ENCODE data around the gene SEC16B.

Gene SEC16B

DNA sequence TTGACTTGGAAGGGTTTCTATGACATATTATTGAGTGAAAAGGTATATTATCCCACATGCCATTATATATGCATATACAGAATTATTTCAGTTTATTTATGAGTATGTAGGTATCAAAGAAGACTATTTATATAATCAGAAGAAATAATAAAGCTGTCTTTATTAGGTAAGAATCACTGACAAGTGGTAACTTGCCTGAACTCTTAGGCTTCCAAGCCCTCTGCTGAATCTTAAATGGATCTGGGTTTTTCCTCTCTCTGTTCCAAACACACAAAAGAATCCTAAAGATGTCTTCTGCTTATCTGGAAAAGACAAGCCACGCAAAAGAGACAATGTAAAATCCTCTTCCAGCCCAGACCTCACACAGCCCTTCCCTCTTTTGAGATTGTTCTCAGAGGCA lies 14.9 kb upstream of the SEC16B start:
- no peak overlapping the region for H3K27ac ChIP-seq
- TF ChIP-seq, protein P1, sequence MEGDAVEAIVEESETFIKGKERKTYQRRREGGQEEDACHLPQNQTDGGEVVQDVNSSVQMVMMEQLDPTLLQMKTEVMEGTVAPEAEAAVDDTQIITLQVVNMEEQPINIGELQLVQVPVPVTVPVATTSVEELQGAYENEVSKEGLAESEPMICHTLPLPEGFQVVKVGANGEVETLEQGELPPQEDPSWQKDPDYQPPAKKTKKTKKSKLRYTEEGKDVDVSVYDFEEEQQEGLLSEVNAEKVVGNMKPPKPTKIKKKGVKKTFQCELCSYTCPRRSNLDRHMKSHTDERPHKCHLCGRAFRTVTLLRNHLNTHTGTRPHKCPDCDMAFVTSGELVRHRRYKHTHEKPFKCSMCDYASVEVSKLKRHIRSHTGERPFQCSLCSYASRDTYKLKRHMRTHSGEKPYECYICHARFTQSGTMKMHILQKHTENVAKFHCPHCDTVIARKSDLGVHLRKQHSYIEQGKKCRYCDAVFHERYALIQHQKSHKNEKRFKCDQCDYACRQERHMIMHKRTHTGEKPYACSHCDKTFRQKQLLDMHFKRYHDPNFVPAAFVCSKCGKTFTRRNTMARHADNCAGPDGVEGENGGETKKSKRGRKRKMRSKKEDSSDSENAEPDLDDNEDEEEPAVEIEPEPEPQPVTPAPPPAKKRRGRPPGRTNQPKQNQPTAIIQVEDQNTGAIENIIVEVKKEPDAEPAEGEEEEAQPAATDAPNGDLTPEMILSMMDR (conservative IDR thresholded peaks at IDR 0.05) = no peak

GRCh38 chr1:177984136-177984525 lies 14.3 kb upstream of the SEC16B start:
- TF ChIP-seq, protein P1 (conservative IDR thresholded peaks at IDR 0.05) = no peak
- no peak overlapping the region for H3K27ac ChIP-seq

DNA sequence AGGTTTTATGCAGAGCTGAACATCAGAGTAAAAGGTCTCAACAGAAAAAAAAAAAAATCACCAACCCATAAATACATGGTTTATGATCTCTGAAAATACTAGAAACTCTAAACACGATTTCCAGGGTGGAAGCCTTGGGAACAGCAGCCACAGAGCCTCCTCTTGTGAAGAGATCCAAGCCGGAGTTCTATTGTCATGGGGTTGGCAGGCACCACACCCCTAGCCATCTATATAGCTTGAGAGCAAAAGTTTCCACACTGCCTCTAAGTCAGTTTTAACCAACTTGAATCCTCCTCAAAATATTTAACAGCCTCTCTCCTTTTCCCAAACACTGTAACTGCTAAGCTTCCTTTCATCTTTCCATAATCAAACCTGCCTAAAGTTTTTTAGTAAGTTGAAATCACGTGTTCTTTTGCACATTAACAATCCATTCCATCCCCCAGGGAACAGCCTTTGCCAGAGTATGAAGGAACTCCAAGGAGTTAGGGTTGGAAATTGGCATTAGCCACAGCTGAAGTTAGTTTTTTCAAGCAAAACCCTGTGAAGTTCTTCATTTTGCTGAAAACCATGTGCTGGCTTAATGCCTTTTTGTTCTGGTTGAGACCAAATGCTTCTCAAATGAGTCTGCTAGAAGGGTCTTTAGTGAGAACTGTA lies 13.8 kb upstream of the SEC16B start:
- TF ChIP-seq, protein P1 (conservative IDR thresholded peaks at IDR 0.05) = no peak
- H3K27ac ChIP-seq = no peak overlapping the region

DNA sequence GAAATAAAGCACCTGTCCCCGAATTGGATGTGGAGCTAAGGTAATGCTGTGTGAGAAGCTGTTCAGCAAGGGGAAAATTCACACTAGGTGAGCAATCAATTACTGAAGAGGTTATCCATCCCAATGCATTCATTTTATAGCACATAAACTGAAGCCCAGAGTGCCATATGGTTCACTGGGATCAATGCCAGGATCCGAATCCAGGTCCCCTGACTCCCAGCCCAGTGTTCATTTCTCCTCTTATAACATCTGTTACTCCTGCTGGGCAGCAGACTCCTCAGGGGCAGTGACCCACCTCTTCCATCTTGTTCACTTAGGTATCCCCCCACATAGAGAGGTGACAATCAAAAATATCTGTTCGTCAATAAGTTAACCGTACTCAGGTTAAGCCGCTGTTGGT lies 13.2 kb upstream of the SEC16B start:
- no peak overlapping the region for H3K27ac ChIP-seq
- TF ChIP-seq, protein P1 (conservative IDR thresholded peaks at IDR 0.05) = no peak

DNA sequence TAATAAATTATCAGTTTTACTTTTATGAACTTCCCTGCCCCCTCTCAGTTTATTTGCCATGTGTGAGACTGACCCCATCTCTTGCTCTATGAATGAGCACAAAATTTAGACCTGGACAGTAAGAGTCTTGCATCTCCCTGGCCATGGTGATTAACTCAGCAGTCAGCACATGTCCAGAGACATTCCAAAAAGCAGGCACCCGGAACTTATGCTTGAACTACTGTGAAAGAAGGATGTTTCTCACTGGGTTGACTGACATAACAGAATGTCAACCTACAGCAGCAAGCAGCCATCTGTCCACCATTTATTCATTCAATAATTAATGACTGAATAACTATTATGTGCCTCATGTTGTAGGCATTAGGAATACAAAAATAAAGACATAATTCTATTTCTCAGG lies 11.3 kb upstream of the SEC16B start:
- TF ChIP-seq, protein P1 (conservative IDR thresholded peaks at IDR 0.05) = no peak

GRCh38 chr1:177979272-177979671 lies 9.4 kb upstream of the SEC16B start:
- H3K27ac ChIP-seq = no peak overlapping the region
- TF ChIP-seq, protein P1 (conservative IDR thresholded peaks at IDR 0.05) = no peak

More for the DNA sequence above, 11.3 kb upstream of the SEC16B start:
- no peak overlapping the region for H3K27ac ChIP-seq

- H3K27ac ChIP-seq = no peak overlapping the region
- TF ChIP-seq, protein P1 (conservative IDR thresholded peaks at IDR 0.05) = no peak
These were observed 8.7 kb upstream of the SEC16B start for GRCh38 chr1:177978530-177978929.

Measured in VCaP (cell line).